ENCODE results near the gene LTF. TPM values are rescaled to one million over a fixed set of nuclear protein-coding genes. Genes with fewer than 3 reads are reported as not detected.

Gene LTF
- total and polyA plus RNA-seq, 9 of the 15 experiments (the other 6 are each of a cell fraction or from before 2014, with no cell fraction given), result 0.07 TPM; not detected in 8

- TF ChIP-seq ZNF436 (CRISPR knock-in tag; IDR thresholded peaks at IDR 0.05), result no peak
- TF ChIP-seq IRF9 (tag; IDR thresholded peaks at IDR 0.05), result no peak
- TF ChIP-seq C11orf30 (IDR thresholded peaks at IDR 0.05; ENCODE audit: low read depth), result peak; percentile 81
- peak; percentile 97 for TF ChIP-seq NCOA1 (IDR thresholded peaks at IDR 0.05; ENCODE audit: low read depth)
- TF ChIP-seq ZNF239 (CRISPR knock-in tag; IDR thresholded peaks at IDR 0.05), result peak; percentile 65
- no peak for TF ChIP-seq IRF1 (CRISPR knock-in tag; IDR thresholded peaks at IDR 0.05; ENCODE audit: borderline replicate concordance)
- TF ChIP-seq USF1 (CRISPR knock-in tag; IDR thresholded peaks at IDR 0.05), result no peak
- peak; percentile 12; the same call in 1 of the 2 replicates for TF ChIP-seq ZBTB26 (CRISPR knock-in tag; IDR thresholded peaks at IDR 0.05)
- no peak for TF ChIP-seq ZNF140 (CRISPR knock-in tag; IDR thresholded peaks at IDR 0.05)
- no peak for TF ChIP-seq MCM5 (IDR thresholded peaks at IDR 0.05; ENCODE audit: low read depth)
- no peak for TF ChIP-seq SFPQ (IDR thresholded peaks at IDR 0.05; ENCODE audit: low read depth, low read length)
- peak; percentile 91 for TF ChIP-seq ZNF384 (IDR thresholded peaks at IDR 0.05; ENCODE audit: low read depth, low read length)
- no peak for TF ChIP-seq CBX1 (IDR thresholded peaks at IDR 0.05; ENCODE audit: low read depth)
- peak; percentile 41; the same call in 1 of the 2 replicates for TF ChIP-seq BCL6 (CRISPR knock-in tag; IDR thresholded peaks at IDR 0.05)
- no peak for TF ChIP-seq CTCF (IDR thresholded peaks at IDR 0.05 in 2 of 3, conservative IDR thresholded peaks at IDR 0.05 in 1 of 3; ENCODE audit: insufficient read depth in 2 of 3, low read depth in 1 of 3, low read length in 3 of 3)
- TF ChIP-seq POLR2A (conservative IDR thresholded peaks at IDR 0.05), result no peak
- no peak for TF ChIP-seq BRCA1 (IDR thresholded peaks at IDR 0.05)
- no peak for TF ChIP-seq BRCA1 (CRISPR knock-in tag; IDR thresholded peaks at IDR 0.05)
- peak; percentile 87 for TF ChIP-seq MAFG (tag; conservative IDR thresholded peaks at IDR 0.05)
These were observed 44.3 kb upstream of the LTF start (continued) for GRCh38 chr3:46508850-46509591.

All from K562 (cell line).